ENCODE data around the gene LCNL1. TPM values are rescaled to one million over a fixed set of nuclear protein-coding genes. Genes with fewer than 3 reads are reported as not detected.

Gene LCNL1
- total and polyA plus RNA-seq, 2 of the 13 experiments (the other 11 are each of a cell fraction or from before 2014, with no cell fraction given), result not detected

- TF ChIP-seq IKZF4 (CRISPR knock-in tag; IDR thresholded peaks at IDR 0.05; ENCODE audit: borderline replicate concordance, low read depth, not compliant biosample characterization) (peak; percentile 43), NFE2L2 (IDR thresholded peaks at IDR 0.05; ENCODE audit: low read length) (no peak), ZNF350 (CRISPR knock-in tag; IDR thresholded peaks at IDR 0.05; ENCODE audit: borderline replicate concordance, low read depth) (no peak), ZNF597 (CRISPR knock-in tag; IDR thresholded peaks at IDR 0.05) (no peak), ZFP36L1 (CRISPR knock-in tag; IDR thresholded peaks at IDR 0.05) (no peak), TEAD3 (CRISPR knock-in tag; optimal IDR thresholded peaks at IDR 0.05; ENCODE audit: borderline replicate concordance) (no peak), NFATC3 (CRISPR knock-in tag; IDR thresholded peaks at IDR 0.05) (no peak), SRSF4 (IDR thresholded peaks at IDR 0.05; ENCODE audit: low read depth, low read length, poor library complexity, severe bottlenecking) (no peak), ZNF280D (CRISPR knock-in tag; IDR thresholded peaks at IDR 0.05) (no peak), LRRFIP1 (CRISPR knock-in tag; conservative IDR thresholded peaks at IDR 0.05) (no peak), STAG1 (CRISPR knock-in tag; IDR thresholded peaks at IDR 0.05) (no peak), TFDP2 (CRISPR knock-in tag; IDR thresholded peaks at IDR 0.05) (no peak), ZNF766 (CRISPR knock-in tag; IDR thresholded peaks at IDR 0.05; ENCODE audit: borderline replicate concordance) (0 out of 2 replicates have a peak, but pooled peaks have one; percentile 10), ZBTB33 (CRISPR knock-in tag; IDR thresholded peaks at IDR 0.05) (peak; percentile 49; the same call in 1 of the 2 replicates), CCAR2 (optimal IDR thresholded peaks at IDR 0.05; ENCODE audit: low read depth, low read length) (no peak), ZFP90 (CRISPR knock-in tag; IDR thresholded peaks at IDR 0.05; ENCODE audit: borderline replicate concordance) (0 out of 2 replicates have a peak, but pooled peaks have one; percentile 11), RFX1 (IDR thresholded peaks at IDR 0.05) (no peak), HMG20A (CRISPR knock-in tag; IDR thresholded peaks at IDR 0.05; ENCODE audit: borderline replicate concordance) (no peak), ZNF3 (CRISPR knock-in tag; IDR thresholded peaks at IDR 0.05) (no peak)
Observed at GRCh38 chr9:136947028-136947891, 35.5 kb upstream of the LCNL1 start (continued).
